Stimulated activated naive CD4-positive, alpha-beta T cell treated with Interleukin-2 at 50 U/mL for 16 hours (primary cell): ENCODE data around the gene THNSL1.

ENCODE experiments used
- DNase-seq: peaks from one replicate; lab custom pipeline; 2025; lab: John Stamatoyannopoulos, UW

The THNSL1 gene

GRCh38 chr10:25061125-25061524 lies 44.7 kb downstream of the THNSL1 start:
- DNase-seq = no peak

- DNase-seq = no peak
Measured at GRCh38 chr10:25061711-25062449, 45.5 kb downstream of the THNSL1 start.

- DNase-seq = no peak
Measured at GRCh38 chr10:25063157-25063556, 46.7 kb downstream of the THNSL1 start.

- DNase-seq = no peak
Measured at GRCh38 chr10:25063644-25064043, 47.2 kb downstream of the THNSL1 start.

GRCh38 chr10:25064401-25064800 lies 48.0 kb downstream of the THNSL1 start:
- DNase-seq = no peak

GRCh38 chr10:25065761-25066476 lies 49.5 kb downstream of the THNSL1 start:
- DNase-seq = no peak

GRCh38 chr10:25068152-25069058 lies 52.0 kb downstream of the THNSL1 start:
- DNase-seq = no peak

- DNase-seq = no peak
Measured at GRCh38 chr10:25071227-25071626, 54.8 kb downstream of the THNSL1 start.

GRCh38 chr10:25072786-25073185 lies 56.4 kb downstream of the THNSL1 start:
- DNase-seq = no peak

GRCh38 chr10:25075825-25076224 lies 59.4 kb downstream of the THNSL1 start:
- no peak for DNase-seq
